Aorta (tissue), 5 donors: ENCODE results near the gene GPSM3. TPM values are rescaled to one million over a fixed set of nuclear protein-coding genes. Genes with fewer than 3 reads are reported as not detected.

Experiments used
- ATAC-seq: fragments of 200-7000 bp; cut with Tn5 transposase; one replicate; pipeline ENCODE4 v1.9.1; 2022; ENCODE audit warnings: moderate library complexity; ENCODE audit not compliant: low FRiP score
- DNase-seq, 2 donors: peaks; one replicate each; pipeline ENCODE4 v3.0.0-alpha.2; 2020
- H3K27ac ChIP-seq, 2 donors: one replicate each; pipeline ENCODE4 v1.5.1; 2013; ENCODE audit warnings: low read length in 2 of 2, mild to moderate bottlenecking in 2 of 2, moderate library complexity in 2 of 2, control low read depth in 1 of 2, inconsistent platforms in 1 of 2, low read depth in 1 of 2
- H3K27me3 ChIP-seq, 2 donors: one replicate each; pipeline ENCODE4 v1.6.1; 2013; ENCODE audit warnings: control low read depth in 1 of 2, low read length in 1 of 2, mild to moderate bottlenecking in 1 of 2, moderate library complexity in 1 of 2; ENCODE audit not compliant: insufficient read depth in 2 of 2, control insufficient read depth in 1 of 2
- H3K36me3 ChIP-seq, 2 donors: one replicate each; pipeline ENCODE4 v1.6.1; 2013; ENCODE audit warnings: control low read depth in 1 of 2, low read length in 1 of 2, mild to moderate bottlenecking in 1 of 2; ENCODE audit not compliant: insufficient read depth in 2 of 2, control insufficient read depth in 1 of 2
- H3K4me1 ChIP-seq, 2 donors: one replicate each; pipeline ENCODE4 v1.6.1; 2013; ENCODE audit warnings: low read length in 2 of 2, control low read depth in 1 of 2, mild to moderate bottlenecking in 1 of 2, moderate library complexity in 1 of 2; ENCODE audit not compliant: insufficient read depth in 2 of 2, control insufficient read depth in 1 of 2
- H3K4me3 ChIP-seq, 2 donors: one replicate each; pipeline ENCODE4 v1.5.1; 2013; ENCODE audit warnings: low read length in 2 of 2, control low read depth in 1 of 2, mild to moderate bottlenecking in 1 of 2
- H3K9me3 ChIP-seq: one replicate; pipeline ENCODE4 v1.6.1; 2013; ENCODE audit warnings: mild to moderate bottlenecking, low read length; ENCODE audit not compliant: control insufficient read depth
- WGBS, 2 donors: extraction: QIAGEN DNeasy Blood & Tissue Kit; methylation state at CpG; one replicate each; pipeline ENCODE4 v1.1.7; 2013; 5-methylcytosine and 5-hydroxymethylcytosine counted together
- intact Hi-C, 2 donors: fragments of 100-400 bp; cut with DNase I; formaldehyde crosslinking; loops; one replicate each; pipeline versions ENCODE4 v1.14.2 to v1.15.0; 2022
- polyA plus RNA-seq, 2 donors: library from polyadenylated mRNA; stranded (reverse); fragments of 200-250 nt; gene quantifications; one replicate each; pipeline ENCODE4 v1.2.3, GENCODE V29; 2013
- total RNA-seq, 2 donors: library from RNA; stranded (reverse); fragmentation: NEBNext Ultra II Directional; extraction: Animal tissue kit (Norgen Biotek cat#: 25700); gene quantifications; one replicate each; pipeline ENCODE4 v1.2.1, GENCODE V29; 2021
- donor health status: healthy with polysubstance abuse.
- donor health status: Bipolar disorder and iron deficiency.
- donor health status: DM: no; HTN: no; CAD: no.
- donor health status: DM: no; HTN: no; CAD: no.
- donor health status: DM: yes; HTN: yes; CAD: no.

GPSM3 gene
- total and polyA plus RNA-seq, 4 donors = 5.4 to 31.1 (median 23.2) TPM

DNA sequence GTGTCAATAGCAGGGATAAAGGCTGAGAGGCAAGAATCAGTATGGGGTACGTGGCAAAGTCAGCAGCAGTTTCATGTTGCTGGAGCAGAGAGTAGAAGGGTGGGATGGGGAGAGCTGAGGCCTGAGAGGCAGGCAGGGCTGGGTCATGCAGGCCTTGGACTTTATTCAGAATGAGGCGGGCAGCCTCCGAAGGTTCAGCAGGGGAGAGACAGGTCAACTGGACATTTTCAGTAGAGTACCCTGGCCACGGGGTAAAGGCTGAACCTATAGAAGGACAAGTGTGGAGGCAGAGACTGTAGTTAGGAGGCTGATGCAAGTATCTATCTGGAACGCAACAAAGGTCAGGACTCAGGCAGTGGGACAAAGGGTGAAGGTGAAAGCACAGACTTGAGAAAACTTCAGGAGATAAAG is 17.8 kb upstream of the GPSM3 start:
- H3K4me3 ChIP-seq = no peak overlapping the region
- H3K4me1 ChIP-seq = no peaks in the 10 kb centered on the region
- WGBS, 2 donors = 85 to 86% methylated on average over 5 of the region's 5 CpGs
- H3K27me3 ChIP-seq = no peaks in the 10 kb centered on the region
- no peak overlapping the region for H3K27ac ChIP-seq
- intact Hi-C loops = no loop called here
- no peaks in the 10 kb centered on the region for H3K36me3 ChIP-seq
- no peak for ATAC-seq
- no peaks in the 10 kb centered on the region for H3K9me3 ChIP-seq
- DNase-seq = no peak

DNA sequence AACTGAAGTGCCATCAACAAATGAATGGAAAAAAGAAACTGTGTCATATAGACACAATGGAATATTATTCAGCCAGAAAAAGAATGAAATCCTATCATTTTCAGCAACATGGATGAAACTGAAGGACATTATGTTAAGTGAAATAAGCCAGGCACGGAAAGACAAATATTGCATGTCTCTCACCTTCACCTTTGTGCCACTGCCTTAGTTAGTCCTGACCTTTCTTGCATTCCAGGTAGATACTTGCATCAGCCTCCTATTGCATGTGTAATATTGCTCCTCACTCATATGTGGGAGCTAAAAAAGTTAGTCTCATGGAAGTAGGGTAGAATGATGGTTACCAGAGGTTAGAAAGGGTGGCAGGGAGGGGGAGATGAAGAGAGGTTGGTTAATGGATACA is 16.6 kb upstream of the GPSM3 start:
- ATAC-seq (no peak), DNase-seq (no peak)
- H3K27me3 ChIP-seq = no peaks in the 10 kb centered on the region
- H3K27ac ChIP-seq = no peak overlapping the region
- H3K9me3 ChIP-seq = no peaks in the 10 kb centered on the region
- no peaks in the 10 kb centered on the region for H3K36me3 ChIP-seq
- 80 to 82% methylated on average over 1 of the region's 1 CpG for WGBS, 2 donors
- intact Hi-C loops = no loop called here
- H3K4me3 ChIP-seq = no peak overlapping the region
- no peaks in the 10 kb centered on the region for H3K4me1 ChIP-seq

DNA sequence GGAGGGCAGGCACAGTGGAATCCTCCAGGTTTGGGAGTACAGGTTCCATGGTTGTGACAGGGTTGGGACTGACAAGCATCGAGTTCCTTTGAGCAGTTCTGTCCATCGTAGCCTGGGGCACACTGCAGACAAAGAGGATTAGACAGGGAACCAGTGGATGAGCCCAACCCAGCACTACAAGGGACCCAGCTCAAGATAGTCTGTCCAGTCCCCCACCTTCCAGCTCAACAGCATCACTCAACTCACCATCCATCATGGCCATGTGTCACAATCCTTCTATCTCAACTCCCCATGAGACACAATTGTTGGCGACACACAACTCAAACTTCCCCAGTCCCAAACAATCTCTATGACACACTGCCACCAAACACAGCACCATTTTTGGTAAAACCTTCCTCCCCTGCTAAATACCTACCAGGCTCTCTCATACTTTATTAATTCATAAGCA is 11.8 kb upstream of the GPSM3 start:
- 75 to 78% methylated on average over 3 of the region's 3 CpGs for WGBS, 2 donors
- H3K27ac ChIP-seq = no peak overlapping the region

DNA sequence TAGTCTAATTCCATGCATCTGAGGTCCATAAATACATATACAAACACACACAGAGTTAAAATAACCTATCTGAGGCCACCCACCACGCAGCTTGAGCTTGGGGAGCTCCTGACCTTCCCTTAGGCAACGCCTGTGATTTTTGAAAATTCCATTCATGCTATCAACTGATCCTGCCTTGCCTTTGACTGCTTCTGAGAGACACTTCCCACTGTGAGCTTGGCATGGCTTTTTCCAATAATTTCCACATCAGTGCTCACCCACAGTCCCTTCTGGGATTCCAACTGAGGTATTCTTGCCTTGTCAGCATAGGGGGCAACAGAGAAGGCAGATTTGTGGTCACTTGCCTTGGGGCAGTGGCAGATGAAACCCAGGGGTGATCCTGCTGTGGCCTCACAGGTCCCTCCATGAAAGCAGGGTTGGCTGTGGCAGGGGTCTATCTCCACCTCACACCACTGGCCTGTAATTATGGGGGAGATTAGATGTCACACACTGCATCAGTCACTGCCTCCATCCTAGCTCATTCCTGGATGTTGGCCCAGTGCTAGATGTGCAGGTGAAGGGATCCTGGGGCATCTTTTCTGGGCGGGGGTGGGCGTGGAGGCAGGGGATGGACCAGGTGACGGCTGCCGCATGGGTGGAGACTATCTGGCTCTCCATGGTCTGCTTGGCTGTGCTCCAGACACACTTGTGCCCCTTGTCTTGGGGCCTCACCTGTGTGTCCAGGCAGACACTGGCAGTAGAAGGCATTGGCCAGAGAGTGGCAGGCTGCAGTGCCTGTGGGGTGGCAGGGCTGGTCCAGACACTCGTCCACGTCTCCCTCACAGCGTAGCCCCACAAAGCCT is 11.2 kb upstream of the GPSM3 start:
- Histone ChIP-seq H3K36me3 (no peaks in the 10 kb centered on the region), H3K4me3 (no peak overlapping the region), H3K4me1 (no peaks in the 10 kb centered on the region), H3K27me3 (no peaks in the 10 kb centered on the region), H3K27ac (no peak overlapping the region), H3K9me3 (no peaks in the 10 kb centered on the region)
- intact Hi-C loops = no loop called here
- DNase-seq (no peak), ATAC-seq (no peak)
- WGBS, 2 donors = 77 to 83% methylated on average over 9 of the region's 9 CpGs

More for the DNA sequence above, 11.8 kb upstream of the GPSM3 start:
- H3K4me1 ChIP-seq = no peaks in the 10 kb centered on the region
- H3K27me3 ChIP-seq = no peaks in the 10 kb centered on the region
- no peak overlapping the region for H3K4me3 ChIP-seq
- ATAC-seq (no peak), DNase-seq (no peak)
- H3K36me3 ChIP-seq = no peaks in the 10 kb centered on the region
- intact Hi-C loops = no loop called here
- no peaks in the 10 kb centered on the region for H3K9me3 ChIP-seq

DNA sequence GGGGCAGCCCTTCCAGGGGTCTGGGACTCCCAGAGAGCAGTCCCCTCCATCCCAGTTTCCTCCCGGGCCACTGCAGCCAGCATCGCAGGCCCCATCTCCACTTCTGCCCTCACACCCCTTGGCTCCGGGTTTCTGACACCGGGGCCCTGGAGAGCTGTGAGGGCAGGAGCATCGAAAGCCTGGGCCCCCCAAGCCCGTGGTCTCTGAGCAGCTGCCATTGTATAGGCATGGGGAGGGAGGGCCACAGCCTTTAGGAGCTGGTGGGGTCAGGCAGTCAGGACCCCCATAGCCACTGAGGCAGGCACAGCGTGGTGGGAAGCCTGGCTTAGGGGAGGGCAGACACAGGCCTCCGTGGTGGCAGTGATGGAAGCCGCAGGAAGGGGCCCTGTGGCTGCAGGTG is 9.7 kb upstream of the GPSM3 start:
- H3K27me3 ChIP-seq = no peaks in the 10 kb centered on the region
- H3K9me3 ChIP-seq = no peaks in the 10 kb centered on the region
- 81 to 85% methylated on average over 9 of the region's 9 CpGs for WGBS, 2 donors
- no peak overlapping the region for H3K4me3 ChIP-seq
- intact Hi-C loops = no loop called here
- H3K4me1 ChIP-seq = no peaks in the 10 kb centered on the region
- DNase-seq = no peak
- no peak overlapping the region for H3K27ac ChIP-seq
- no peak for ATAC-seq
- no peaks in the 10 kb centered on the region for H3K36me3 ChIP-seq

DNA sequence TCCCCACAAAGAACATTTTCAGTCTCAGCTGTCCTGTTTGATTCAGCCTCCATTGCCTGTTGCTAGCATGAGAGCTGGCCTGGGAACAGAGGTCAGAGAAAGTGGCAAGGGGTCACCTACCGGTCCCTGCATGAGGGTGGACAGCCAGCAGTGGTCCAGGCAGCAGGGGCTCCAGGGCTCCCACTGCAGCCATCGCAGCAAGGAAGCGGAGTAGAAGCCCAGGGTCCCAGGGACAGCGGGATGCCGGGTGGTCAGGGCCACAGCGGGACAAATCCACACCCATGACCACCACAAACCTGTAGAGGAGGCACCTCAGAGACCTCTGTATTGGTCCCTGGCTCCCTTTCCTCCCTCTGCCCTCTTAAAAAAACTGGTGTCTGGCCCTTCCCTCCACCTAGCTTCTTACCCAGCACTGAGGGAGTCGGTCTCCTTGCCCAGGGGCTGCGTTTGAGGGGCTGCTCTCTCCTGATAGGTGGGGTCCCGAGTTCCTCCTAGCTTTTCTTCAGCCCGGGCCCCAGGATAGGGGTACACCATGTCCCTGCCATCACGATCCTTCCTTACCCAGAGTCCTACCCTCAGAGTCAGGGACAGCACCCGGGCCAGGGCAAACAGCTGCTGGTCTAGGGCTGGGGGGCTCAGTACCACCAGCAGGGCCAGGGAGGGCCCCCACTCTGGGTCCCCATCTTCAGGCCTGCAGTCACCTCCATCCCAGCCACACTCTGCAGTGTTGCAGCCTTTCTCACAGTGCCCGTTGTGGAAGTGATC is 8.4 kb upstream of the GPSM3 start:
- intact Hi-C loops = no loop called here
- Histone ChIP-seq H3K9me3 (no peaks in the 10 kb centered on the region), H3K36me3 (no peaks in the 10 kb centered on the region), H3K4me1 (no peaks in the 10 kb centered on the region), H3K27ac (no peak overlapping the region), H3K27me3 (no peaks in the 10 kb centered on the region), H3K4me3 (no peak overlapping the region)
- 87 to 90% methylated on average over 13 of the region's 13 CpGs for WGBS, 2 donors
- DNase-seq (no peak), ATAC-seq (no peak)

DNA sequence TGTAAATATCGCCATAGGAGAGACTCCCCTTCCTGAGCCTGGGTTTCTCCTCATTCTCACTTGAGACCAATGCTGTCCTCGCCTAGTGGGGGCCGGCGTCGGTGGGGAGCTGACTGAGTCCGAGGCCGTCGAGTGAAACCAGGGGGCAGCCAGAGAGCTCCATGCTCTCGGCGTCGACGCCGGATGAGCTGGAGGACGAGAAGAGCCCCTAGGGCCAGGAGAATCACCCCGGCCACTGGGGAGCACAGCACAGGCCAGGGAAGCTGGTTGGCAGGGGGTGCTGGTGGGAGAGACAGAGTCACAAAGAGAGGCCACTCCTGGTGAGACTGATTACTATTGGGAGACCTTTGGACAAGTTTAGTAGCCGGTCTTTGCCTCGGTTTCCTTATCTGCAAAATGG is 6.4 kb upstream of the GPSM3 start:
- ATAC-seq = no peak
- DNase-seq = no peak
- Histone ChIP-seq H3K4me1 (no peaks in the 10 kb centered on the region), H3K27me3 (no peaks in the 10 kb centered on the region), H3K36me3 (no peaks in the 10 kb centered on the region), H3K4me3 (no peak overlapping the region), H3K9me3 (no peaks in the 10 kb centered on the region), H3K27ac (no peak overlapping the region)
- 86 to 87% methylated on average over 17 of the region's 17 CpGs for WGBS, 2 donors
- intact Hi-C loops = loop anchor here (5.0 to 10.0 kb wide), 3 partner anchors 773 to 1006 kb away; partner anchors contain the start of genes HSD17B8 (in 1 of the 2), RING1 (in 1 of the 2), RXRB (in 1 of the 2) and SLC39A7 (in 1 of the 2)

DNA sequence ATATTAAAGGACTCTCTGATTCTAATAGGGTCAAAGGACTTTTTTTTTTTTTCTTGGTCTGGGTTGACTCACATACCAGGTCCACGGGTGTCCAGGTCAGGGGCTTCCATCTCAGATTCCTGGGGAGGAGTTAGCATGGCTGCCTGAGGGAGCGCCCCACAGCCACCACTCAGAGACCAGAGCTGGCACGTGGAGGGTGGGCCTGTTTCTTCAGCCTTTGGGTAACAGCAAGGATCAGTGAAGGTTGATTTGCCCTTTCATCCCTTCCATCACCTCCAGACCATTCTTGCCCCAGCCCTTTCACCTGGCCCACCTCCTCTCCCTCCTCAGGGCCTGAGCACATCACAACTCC is 5.9 kb upstream of the GPSM3 start:
- H3K27ac ChIP-seq = no peak overlapping the region
- H3K36me3 ChIP-seq = no peaks in the 10 kb centered on the region
- no peaks in the 10 kb centered on the region for H3K27me3 ChIP-seq
- WGBS, 2 donors = 79 to 85% methylated on average over 3 of the region's 3 CpGs
- intact Hi-C loops = loop anchor here (5.0 to 10.0 kb wide), 3 partner anchors 774 to 1006 kb away; partner anchors contain the start of genes HSD17B8 (in 1 of the 2), RING1 (in 1 of the 2), RXRB (in 1 of the 2) and SLC39A7 (in 1 of the 2)
- DNase-seq (no peak), ATAC-seq (no peak)
- no peak overlapping the region for H3K4me3 ChIP-seq
- H3K9me3 ChIP-seq = no peaks in the 10 kb centered on the region
- no peaks in the 10 kb centered on the region for H3K4me1 ChIP-seq
